Bronchial epithelial cell (primary cell): ENCODE results near the gene TMEM266. TPM values are rescaled to one million over a fixed set of nuclear protein-coding genes. Genes with fewer than 3 reads are reported as not detected.
A peak's percentile ranks its signal among the peaks of the same experiment; 100 is the strongest.

Source experiments
- DNase-seq: peaks from one replicate; pipeline ENCODE4 v3.0.0-alpha.2; 2010; ENCODE audit warnings: low read depth
- FAIRE-seq: peaks from 2 replicates; lab custom pipeline; 2011; peaks lifted over from hg19 to GRCh38; lab: Jason Lieb, UNC
- H3K27me3 ChIP-seq: 2 replicates; pipeline ENCODE4 v1.5.1; 2011; ENCODE audit warnings: low read length; ENCODE audit not compliant: control insufficient read depth, insufficient read depth
- H3K36me3 ChIP-seq: 2 replicates; pipeline ENCODE4 v1.5.1; 2011; ENCODE audit warnings: low read length; ENCODE audit not compliant: control insufficient read depth, insufficient read depth
- H3K4me3 ChIP-seq: 2 replicates; pipeline ENCODE4 v1.5.1; 2011; ENCODE audit warnings: mild to moderate bottlenecking, low read depth, low read length, control low read depth
- CTCF ChIP-seq: IDR thresholded peaks from 2 replicates; pipeline ENCODE4 v1.5.1; 2011; ENCODE audit warnings: mild to moderate bottlenecking, moderate library complexity, low read length, control low read depth, inconsistent platforms; ENCODE audit not compliant: insufficient read depth, severe bottlenecking
- total RNA-seq: library from RNA; depleted of rRNA; stranded (reverse); fragments of >200 nt; gene quantifications from 2 replicates; pipeline ENCODE4 v1.2.1, GENCODE V29; 2014

The TMEM266 gene
- total RNA-seq, 1 donor from 2014 or later, result under 0.01 TPM

GRCh38 chr15:76209523-76209922, 149.7 kb downstream of the TMEM266 start:
- Histone ChIP-seq H3K36me3 (peaks cover 11% of the 10 kb centered on the region), H3K27me3 (no peaks in the 10 kb centered on the region), H3K4me3 (no peak overlapping the region)
- DNase-seq, result no peak
- no peak for FAIRE-seq
- no peak for TF ChIP-seq CTCF

GRCh38 chr15:76209942-76210341, 150.2 kb downstream of the TMEM266 start:
- Histone ChIP-seq H3K27me3 (no peaks in the 10 kb centered on the region), H3K36me3 (peaks cover 13% of the 10 kb centered on the region), H3K4me3 (no peak overlapping the region)
- DNase-seq (no peak), FAIRE-seq (no peak)
- no peak for TF ChIP-seq CTCF

- TF ChIP-seq CTCF, result no peak
- H3K27me3 ChIP-seq, result no peaks in the 10 kb centered on the region
- peaks cover 12% of the 10 kb centered on the region for H3K36me3 ChIP-seq
- FAIRE-seq (no peak), DNase-seq (no peak)
- H3K4me3 ChIP-seq, result no peak overlapping the region
Observed at GRCh38 chr15:76215634-76216033, 155.8 kb downstream of the TMEM266 start.

GRCh38 chr15:76217029-76217881, 157.5 kb downstream of the TMEM266 start:
- peaks cover 12% of the 10 kb centered on the region for H3K36me3 ChIP-seq
- DNase-seq, result peak; percentile 72
- H3K4me3 ChIP-seq, result no peak overlapping the region
- TF ChIP-seq CTCF, result no peak
- H3K27me3 ChIP-seq, result no peaks in the 10 kb centered on the region
- no peak for FAIRE-seq

- no peak for TF ChIP-seq CTCF
- Histone ChIP-seq H3K4me3 (no peak overlapping the region), H3K27me3 (no peaks in the 10 kb centered on the region), H3K36me3 (peaks cover 10% of the 10 kb centered on the region)
- FAIRE-seq (no peak), DNase-seq (no peak)
Observed at GRCh38 chr15:76217882-76218217, 158.1 kb downstream of the TMEM266 start.
